Astrocyte (in vitro differentiated cells and primary cell): ENCODE measurements around the gene RAB31. TPM values are rescaled to one million over a fixed set of nuclear protein-coding genes. Genes with fewer than 3 reads are reported as not detected.

Source experiments
- DNase-seq: peaks from one replicate; pipeline ENCODE4 v3.0.0-alpha.2; 2010; ENCODE audit warnings: low read depth
- FAIRE-seq: peaks from 2 replicates; lab custom pipeline; 2011; peaks lifted over from hg19 to GRCh38; lab: Jason Lieb, UNC
- H2AFZ ChIP-seq: 2 replicates; pipeline ENCODE4 v1.6.0; 2012; ENCODE audit warnings: low read depth, low read length, inconsistent platforms
- H3K27ac ChIP-seq: 2 replicates; pipeline ENCODE4 v1.5.1; 2011; ENCODE audit warnings: low read depth, low read length, inconsistent platforms
- H3K27me3 ChIP-seq: 2 replicates; pipeline ENCODE4 v1.6.0; 2011; ENCODE audit warnings: low read length, inconsistent platforms; ENCODE audit not compliant: insufficient read depth
- H3K36me3 ChIP-seq: 2 replicates; pipeline ENCODE4 v1.5.1; 2011; ENCODE audit warnings: low read length, inconsistent platforms; ENCODE audit not compliant: insufficient read depth
- H3K4me1 ChIP-seq: 2 replicates; pipeline ENCODE4 v1.5.1; 2011; ENCODE audit warnings: low read length, inconsistent platforms; ENCODE audit not compliant: insufficient read depth
- H3K4me2 ChIP-seq: 2 replicates; pipeline ENCODE4 v1.6.0; 2012; ENCODE audit warnings: low read length, inconsistent platforms
- H3K4me3 ChIP-seq: 2 replicates; pipeline ENCODE4 v1.5.1; 2011; ENCODE audit warnings: low read depth, mild to moderate bottlenecking, low read length, inconsistent platforms; ENCODE audit not compliant: insufficient read depth
- H3K79me2 ChIP-seq: 2 replicates; pipeline ENCODE4 v1.6.0; 2012; ENCODE audit warnings: mild to moderate bottlenecking, low read length, inconsistent platforms; ENCODE audit not compliant: insufficient read depth
- H3K9ac ChIP-seq: 2 replicates; pipeline ENCODE4 v1.6.0; 2012; ENCODE audit warnings: mild to moderate bottlenecking, low read length, inconsistent platforms
- H3K9me3 ChIP-seq: 2 replicates; pipeline ENCODE4 v1.5.1; 2012; ENCODE audit warnings: low read depth, mild to moderate bottlenecking, low read length, inconsistent platforms; ENCODE audit not compliant: insufficient read depth
- H4K20me1 ChIP-seq: 2 replicates; pipeline ENCODE4 v1.6.0; 2012; ENCODE audit warnings: low read length, inconsistent platforms; ENCODE audit not compliant: insufficient read depth
- H3K27ac Mint-ChIP-seq: one replicate; pipeline ENCODE4 v1.8.0; 2021; ENCODE audit warnings: mild to moderate bottlenecking, mixed read lengths; ENCODE audit not compliant: unreplicated experiment
- H3K27me3 Mint-ChIP-seq: one replicate; pipeline ENCODE4 v1.8.0; 2021; ENCODE audit warnings: low read depth, mixed read lengths; ENCODE audit not compliant: unreplicated experiment
- H3K36me3 Mint-ChIP-seq: one replicate; pipeline ENCODE4 v1.8.0; 2021; ENCODE audit warnings: low read depth, mixed read lengths; ENCODE audit not compliant: unreplicated experiment
- H3K4me1 Mint-ChIP-seq: one replicate; pipeline ENCODE4 v1.8.0; 2021; ENCODE audit warnings: low read depth, mixed read lengths; ENCODE audit not compliant: unreplicated experiment
- H3K4me3 Mint-ChIP-seq: one replicate; pipeline ENCODE4 v1.8.0; 2021; ENCODE audit warnings: mild to moderate bottlenecking, moderate library complexity, mixed read lengths; ENCODE audit not compliant: unreplicated experiment
- H3K9me3 Mint-ChIP-seq: one replicate; pipeline ENCODE4 v1.8.0; 2021; ENCODE audit warnings: mild to moderate bottlenecking, mixed read lengths; ENCODE audit not compliant: unreplicated experiment
- EZH2 ChIP-seq: IDR thresholded peaks from 2 replicates; pipeline ENCODE4 v1.6.1; 2012; ENCODE audit warnings: mild to moderate bottlenecking, low read length, inconsistent platforms; ENCODE audit not compliant: insufficient read depth
- total RNA-seq: library from RNA; stranded (reverse); gene quantifications from 2 replicates; pipeline ENCODE4 v1.2.1, GENCODE V29; 2021
- TF ChIP-seq, protein P1 (sequence below): IDR thresholded peaks from 2 replicates; pipeline ENCODE4 v1.5.1; 2011; ENCODE audit warnings: low read depth, mild to moderate bottlenecking, inconsistent platforms, low read length, moderate library complexity; ENCODE audit not compliant: insufficient read depth

The RAB31 gene
- total RNA-seq, 1 donor from 2014 or later = 100 TPM

DNA sequence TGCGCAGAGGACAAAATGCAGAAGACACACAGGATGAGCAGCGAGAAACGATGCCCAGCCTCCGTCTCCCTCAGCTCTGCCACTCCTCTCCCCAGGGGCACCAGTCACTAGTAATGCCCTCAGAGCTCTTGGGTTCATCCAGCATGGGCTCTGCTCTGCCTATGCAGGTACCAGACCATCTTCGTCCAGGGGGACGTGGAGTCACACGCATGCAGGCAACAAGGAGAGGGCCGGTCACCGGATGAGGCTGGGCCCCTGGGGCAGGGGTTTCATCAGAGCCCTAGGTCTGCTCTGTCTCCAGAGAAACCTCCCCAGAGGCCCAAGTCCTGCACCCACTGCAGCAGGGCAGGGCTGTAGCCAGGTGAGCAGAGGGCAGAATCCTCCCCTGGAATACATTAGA lies 23.9 kb downstream of the RAB31 start:
- TF ChIP-seq, protein P1, sequence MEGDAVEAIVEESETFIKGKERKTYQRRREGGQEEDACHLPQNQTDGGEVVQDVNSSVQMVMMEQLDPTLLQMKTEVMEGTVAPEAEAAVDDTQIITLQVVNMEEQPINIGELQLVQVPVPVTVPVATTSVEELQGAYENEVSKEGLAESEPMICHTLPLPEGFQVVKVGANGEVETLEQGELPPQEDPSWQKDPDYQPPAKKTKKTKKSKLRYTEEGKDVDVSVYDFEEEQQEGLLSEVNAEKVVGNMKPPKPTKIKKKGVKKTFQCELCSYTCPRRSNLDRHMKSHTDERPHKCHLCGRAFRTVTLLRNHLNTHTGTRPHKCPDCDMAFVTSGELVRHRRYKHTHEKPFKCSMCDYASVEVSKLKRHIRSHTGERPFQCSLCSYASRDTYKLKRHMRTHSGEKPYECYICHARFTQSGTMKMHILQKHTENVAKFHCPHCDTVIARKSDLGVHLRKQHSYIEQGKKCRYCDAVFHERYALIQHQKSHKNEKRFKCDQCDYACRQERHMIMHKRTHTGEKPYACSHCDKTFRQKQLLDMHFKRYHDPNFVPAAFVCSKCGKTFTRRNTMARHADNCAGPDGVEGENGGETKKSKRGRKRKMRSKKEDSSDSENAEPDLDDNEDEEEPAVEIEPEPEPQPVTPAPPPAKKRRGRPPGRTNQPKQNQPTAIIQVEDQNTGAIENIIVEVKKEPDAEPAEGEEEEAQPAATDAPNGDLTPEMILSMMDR = no peak
- Mint-ChIP-seq H3K27ac (peak overlapping the region; percentile 92), H3K4me1 (peaks cover 37% of the 10 kb centered on the region), H3K4me3 (no peak overlapping the region), H3K36me3 (peaks cover 17% of the 10 kb centered on the region), H3K9me3 (no peaks in the 10 kb centered on the region), H3K27me3 (no peaks in the 10 kb centered on the region)
- Histone ChIP-seq H3K27me3 (no peaks in the 10 kb centered on the region), H3K36me3 (peaks cover 8% of the 10 kb centered on the region), H3K27ac (no peak overlapping the region), H3K4me1 (peaks cover 16% of the 10 kb centered on the region), H3K4me2 (peak overlapping the region; percentile 38), H3K4me3 (no peak overlapping the region), H3K79me2 (peaks cover 81% of the 10 kb centered on the region), H2AFZ (no peak overlapping the region), H3K9me3 (no peaks in the 10 kb centered on the region), H4K20me1 (peaks cover 46% of the 10 kb centered on the region), H3K9ac (no peak overlapping the region)
- FAIRE-seq = no peak
- no peak for DNase-seq

DNA sequence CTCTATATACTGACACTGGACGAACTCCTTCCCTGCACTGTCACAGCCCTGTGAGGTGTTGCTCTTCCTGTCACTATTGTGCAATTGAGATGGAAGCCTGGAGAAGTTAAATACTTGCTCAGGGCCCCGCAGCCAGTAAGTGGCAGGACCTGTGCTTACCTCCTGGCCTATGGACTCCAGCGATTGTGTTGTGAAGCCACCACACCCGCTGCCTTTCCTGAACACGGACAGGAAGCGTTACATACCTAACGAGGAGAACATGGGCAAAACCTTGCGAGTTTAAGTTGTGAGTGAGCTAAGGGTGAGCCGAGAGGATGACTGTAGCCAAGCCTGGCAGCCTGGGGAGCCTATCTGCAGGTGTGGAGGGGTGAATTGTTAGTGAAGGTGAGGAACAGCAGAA lies 26.1 kb downstream of the RAB31 start:
- no peak for FAIRE-seq
- Histone ChIP-seq H3K79me2 (peaks cover 77% of the 10 kb centered on the region), H2AFZ (no peak overlapping the region), H3K36me3 (peaks cover 8% of the 10 kb centered on the region), H3K4me2 (no peak overlapping the region), H3K27ac (no peak overlapping the region), H3K9me3 (no peaks in the 10 kb centered on the region), H3K4me3 (no peak overlapping the region), H3K4me1 (peaks cover 28% of the 10 kb centered on the region), H4K20me1 (peaks cover 51% of the 10 kb centered on the region), H3K27me3 (no peaks in the 10 kb centered on the region), H3K9ac (no peak overlapping the region)
- H3K4me1 Mint-ChIP-seq = peaks cover 47% of the 10 kb centered on the region
- H3K4me3 Mint-ChIP-seq = no peak overlapping the region
- peak overlapping the region; percentile 75 for H3K27ac Mint-ChIP-seq
- peaks cover 17% of the 10 kb centered on the region for H3K36me3 Mint-ChIP-seq
- no peak for DNase-seq
- no peaks in the 10 kb centered on the region for H3K27me3 Mint-ChIP-seq
- no peak for TF ChIP-seq EZH2
- TF ChIP-seq, protein P1 = no peak
- no peaks in the 10 kb centered on the region for H3K9me3 Mint-ChIP-seq

DNA sequence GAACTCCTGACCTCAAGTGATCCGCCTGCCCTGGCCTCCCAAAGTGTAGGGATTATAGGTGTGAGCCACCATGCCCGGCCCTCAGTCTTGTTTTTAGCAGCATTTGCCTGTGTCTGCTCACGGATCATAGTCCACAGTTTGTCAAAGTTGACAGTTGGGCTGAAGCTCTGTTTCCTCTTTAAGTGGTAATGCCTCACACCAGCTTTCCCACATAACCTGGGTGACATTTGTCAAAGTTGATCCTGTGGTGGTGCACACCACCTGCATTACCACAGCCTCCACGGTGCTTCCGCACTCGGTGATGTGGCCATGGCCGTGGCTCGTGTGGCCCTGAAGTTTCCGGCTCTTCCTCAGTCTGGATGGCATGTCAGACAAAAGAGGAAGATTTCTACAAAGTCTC lies 27.1 kb downstream of the RAB31 start:
- H3K9me3 Mint-ChIP-seq = no peaks in the 10 kb centered on the region
- H3K27ac ChIP-seq = no peak overlapping the region
- no peak overlapping the region for H3K9ac ChIP-seq
- H3K4me1 ChIP-seq = peaks cover 35% of the 10 kb centered on the region
- peaks cover 51% of the 10 kb centered on the region for H4K20me1 ChIP-seq
- no peak for DNase-seq
- no peak overlapping the region for H2AFZ ChIP-seq
- peaks cover 17% of the 10 kb centered on the region for H3K36me3 Mint-ChIP-seq
- no peaks in the 10 kb centered on the region for H3K9me3 ChIP-seq
- no peak overlapping the region for H3K4me3 ChIP-seq
- no peak overlapping the region for H3K27ac Mint-ChIP-seq
- FAIRE-seq = no peak
- TF ChIP-seq, protein P1 = no peak
- no peak for TF ChIP-seq EZH2
- peaks cover 53% of the 10 kb centered on the region for H3K4me1 Mint-ChIP-seq
- H3K27me3 Mint-ChIP-seq = no peaks in the 10 kb centered on the region
- peaks cover 77% of the 10 kb centered on the region for H3K79me2 ChIP-seq
- H3K4me2 ChIP-seq = no peak overlapping the region
- H3K4me3 Mint-ChIP-seq = no peak overlapping the region
- H3K27me3 ChIP-seq = no peaks in the 10 kb centered on the region
- H3K36me3 ChIP-seq = peaks cover 8% of the 10 kb centered on the region
